Measurements from ENCODE around the gene NHSL2.

Gene NHSL2

GRCh38 chrX:72021975-72022374 is 111.3 kb downstream of the NHSL2 start:
- no peak for DNase-seq
- H3K9me3 Mint-ChIP-seq: peaks cover 43% of the 10 kb centered on the region
- no peak overlapping the region for H3K27ac Mint-ChIP-seq
- peaks cover 12% of the 10 kb centered on the region for H3K27me3 Mint-ChIP-seq (ENCODE audit: low read depth, poor library complexity)
- H3K4me1 Mint-ChIP-seq: peaks cover 16% of the 10 kb centered on the region
- H3K4me3 Mint-ChIP-seq: no peak overlapping the region
- TF ChIP-seq CTCF (IDR thresholded peaks at IDR 0.05): no peak
- peaks cover 10% of the 10 kb centered on the region for H3K36me3 Mint-ChIP-seq (ENCODE audit: low read depth)

GRCh38 chrX:72023071-72023470 is 112.4 kb downstream of the NHSL2 start:
- peaks cover 4% of the 10 kb centered on the region for H3K27me3 Mint-ChIP-seq (ENCODE audit: low read depth, poor library complexity)
- H3K4me1 Mint-ChIP-seq: peaks cover 16% of the 10 kb centered on the region
- H3K27ac Mint-ChIP-seq: no peak overlapping the region
- no peak overlapping the region for H3K4me3 Mint-ChIP-seq
- peaks cover 46% of the 10 kb centered on the region for H3K9me3 Mint-ChIP-seq
- H3K36me3 Mint-ChIP-seq (ENCODE audit: low read depth): peaks cover 10% of the 10 kb centered on the region
- DNase-seq: no peak
- no peak for TF ChIP-seq CTCF (IDR thresholded peaks at IDR 0.05)

GRCh38 chrX:72025236-72025770 is 114.7 kb downstream of the NHSL2 start:
- Mint-ChIP-seq H3K4me1 (peaks cover 10% of the 10 kb centered on the region), H3K9me3 (peaks cover 49% of the 10 kb centered on the region), H3K27ac (no peak overlapping the region), H3K4me3 (no peak overlapping the region), H3K36me3 (ENCODE audit: low read depth) (peaks cover 10% of the 10 kb centered on the region), H3K27me3 (ENCODE audit: low read depth, poor library complexity) (peaks cover 3% of the 10 kb centered on the region)
- no peak for DNase-seq
- TF ChIP-seq CTCF (IDR thresholded peaks at IDR 0.05): no peak

- Mint-ChIP-seq H3K4me1 (peaks cover 9% of the 10 kb centered on the region), H3K4me3 (no peak overlapping the region), H3K36me3 (ENCODE audit: low read depth) (peaks cover 10% of the 10 kb centered on the region), H3K9me3 (peaks cover 49% of the 10 kb centered on the region), H3K27ac (no peak overlapping the region), H3K27me3 (ENCODE audit: low read depth, poor library complexity) (no peaks in the 10 kb centered on the region)
- TF ChIP-seq CTCF (IDR thresholded peaks at IDR 0.05): no peak
- DNase-seq: no peak
Measured at GRCh38 chrX:72026341-72027023, 115.8 kb downstream of the NHSL2 start.

- H3K4me3 Mint-ChIP-seq: no peak overlapping the region
- peaks cover 10% of the 10 kb centered on the region for H3K36me3 Mint-ChIP-seq (ENCODE audit: low read depth)
- no peaks in the 10 kb centered on the region for H3K27me3 Mint-ChIP-seq (ENCODE audit: low read depth, poor library complexity)
- no peak for DNase-seq
- peaks cover 45% of the 10 kb centered on the region for H3K9me3 Mint-ChIP-seq
- no peak for TF ChIP-seq CTCF (IDR thresholded peaks at IDR 0.05)
- peaks cover 9% of the 10 kb centered on the region for H3K4me1 Mint-ChIP-seq
- peak overlapping the region; percentile 53 for H3K27ac Mint-ChIP-seq
Measured at GRCh38 chrX:72027024-72027913, 116.6 kb downstream of the NHSL2 start.
